HG03442 (cell line): ENCODE measurements around the gene ESF1.
"Not testable (repeated sequence)": the region's sequence is repeated elsewhere in the genome, so short reads cannot be mapped to it uniquely, and the experiment has no call there.

Experiments
- ATAC-seq: cut with Tn5 transposase; IDR thresholded peaks from one replicate; pipeline ENCODE4 v1.9.1; 2021; ENCODE audit warnings: mild to moderate bottlenecking, moderate library complexity; ENCODE audit not compliant: unreplicated experiment

ESF1 gene

GRCh38 chr20:13739731-13740649 lies 44.7 kb downstream of the ESF1 start:
- ATAC-seq: no peak

- not testable (repeated sequence) for ATAC-seq
Measured at GRCh38 chr20:13738187-13738586, 46.5 kb downstream of the ESF1 start.

GRCh38 chr20:13736436-13737191 lies 48.1 kb downstream of the ESF1 start:
- no peak for ATAC-seq

- ATAC-seq: no peak
Measured at GRCh38 chr20:13735826-13736225, 48.9 kb downstream of the ESF1 start.

GRCh38 chr20:13723011-13723410 lies 61.7 kb downstream of the ESF1 start:
- ATAC-seq: no peak

GRCh38 chr20:13718171-13718570 lies 66.5 kb downstream of the ESF1 start:
- ATAC-seq: peak; percentile 37

GRCh38 chr20:13717631-13718044 lies 67.1 kb downstream of the ESF1 start:
- peak; percentile 90 for ATAC-seq

GRCh38 chr20:13715171-13715570 lies 69.5 kb downstream of the ESF1 start:
- ATAC-seq: no peak

- ATAC-seq: no peak
Measured at GRCh38 chr20:13708234-13708633, 76.5 kb downstream of the ESF1 start.

- no peak for ATAC-seq
Measured at GRCh38 chr20:13703265-13703664, 81.5 kb downstream of the ESF1 start.

- no peak for ATAC-seq
Measured at GRCh38 chr20:13701486-13701885, 83.2 kb downstream of the ESF1 start.

- no peak for ATAC-seq
Measured at GRCh38 chr20:13700761-13701160, 84.0 kb downstream of the ESF1 start.

GRCh38 chr20:13694420-13695150 lies 90.1 kb downstream of the ESF1 start:
- ATAC-seq: no peak

GRCh38 chr20:13692802-13693736 lies 91.7 kb downstream of the ESF1 start:
- no peak for ATAC-seq

GRCh38 chr20:13690943-13691342 lies 93.8 kb downstream of the ESF1 start:
- ATAC-seq: no peak

- ATAC-seq: no peak
Measured at GRCh38 chr20:13687815-13688214, 96.9 kb downstream of the ESF1 start.

GRCh38 chr20:13685623-13686022 lies 99.1 kb downstream of the ESF1 start:
- no peak for ATAC-seq

GRCh38 chr20:13684566-13685222 lies 100.0 kb downstream of the ESF1 start:
- ATAC-seq: peak; percentile 73

GRCh38 chr20:13683833-13684232 lies 100.9 kb downstream of the ESF1 start:
- no peak for ATAC-seq
